Left hindlimb (tissue), 1 donor: ENCODE data around the gene NPLOC4.
"Not testable (repeated sequence)": the region's sequence is repeated elsewhere in the genome, so short reads cannot be mapped to it uniquely, and the experiment has no call there.

Experiments used
- DNase-seq: peaks from one replicate; pipeline ENCODE4 v3.0.0-alpha.2; 2018

The NPLOC4 gene

DNA sequence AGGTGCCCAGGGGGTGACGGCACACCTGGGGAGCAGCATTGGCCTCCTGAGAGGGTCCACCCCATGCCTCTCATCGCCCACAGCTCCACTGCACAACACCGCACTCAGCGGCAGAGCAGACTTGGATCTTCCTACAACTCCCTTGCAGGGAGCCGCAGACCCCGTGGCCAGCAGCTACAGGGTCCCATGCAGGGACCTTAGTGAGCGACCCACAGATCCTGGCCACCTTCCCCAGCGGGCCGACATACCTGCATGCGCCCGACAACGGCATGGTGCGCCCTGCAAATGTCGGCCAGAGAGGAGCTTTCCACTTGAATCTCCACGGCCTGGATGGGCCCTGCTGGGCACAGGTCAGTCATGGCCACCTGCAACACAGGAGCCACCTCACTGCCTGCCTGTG lies 93.2 kb downstream of the NPLOC4 start:
- no peak for DNase-seq

DNA sequence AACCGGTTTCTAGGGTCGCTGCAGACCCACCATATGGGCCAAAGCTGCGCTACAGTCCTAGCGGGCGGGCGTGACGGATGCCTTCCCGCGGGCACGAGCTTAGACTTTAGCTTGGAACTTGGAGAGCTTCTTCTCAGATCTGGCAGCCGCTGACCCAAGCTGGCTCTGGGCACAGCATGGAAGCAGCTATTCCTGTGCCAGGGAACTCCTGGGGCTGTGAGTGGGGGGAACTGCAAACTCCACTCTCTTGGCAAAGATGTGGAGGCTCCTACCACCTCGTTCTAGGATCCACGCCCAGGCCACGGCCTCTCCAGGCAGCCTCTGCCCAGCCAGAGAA lies 93.6 kb downstream of the NPLOC4 start:
- no peak for DNase-seq

DNA sequence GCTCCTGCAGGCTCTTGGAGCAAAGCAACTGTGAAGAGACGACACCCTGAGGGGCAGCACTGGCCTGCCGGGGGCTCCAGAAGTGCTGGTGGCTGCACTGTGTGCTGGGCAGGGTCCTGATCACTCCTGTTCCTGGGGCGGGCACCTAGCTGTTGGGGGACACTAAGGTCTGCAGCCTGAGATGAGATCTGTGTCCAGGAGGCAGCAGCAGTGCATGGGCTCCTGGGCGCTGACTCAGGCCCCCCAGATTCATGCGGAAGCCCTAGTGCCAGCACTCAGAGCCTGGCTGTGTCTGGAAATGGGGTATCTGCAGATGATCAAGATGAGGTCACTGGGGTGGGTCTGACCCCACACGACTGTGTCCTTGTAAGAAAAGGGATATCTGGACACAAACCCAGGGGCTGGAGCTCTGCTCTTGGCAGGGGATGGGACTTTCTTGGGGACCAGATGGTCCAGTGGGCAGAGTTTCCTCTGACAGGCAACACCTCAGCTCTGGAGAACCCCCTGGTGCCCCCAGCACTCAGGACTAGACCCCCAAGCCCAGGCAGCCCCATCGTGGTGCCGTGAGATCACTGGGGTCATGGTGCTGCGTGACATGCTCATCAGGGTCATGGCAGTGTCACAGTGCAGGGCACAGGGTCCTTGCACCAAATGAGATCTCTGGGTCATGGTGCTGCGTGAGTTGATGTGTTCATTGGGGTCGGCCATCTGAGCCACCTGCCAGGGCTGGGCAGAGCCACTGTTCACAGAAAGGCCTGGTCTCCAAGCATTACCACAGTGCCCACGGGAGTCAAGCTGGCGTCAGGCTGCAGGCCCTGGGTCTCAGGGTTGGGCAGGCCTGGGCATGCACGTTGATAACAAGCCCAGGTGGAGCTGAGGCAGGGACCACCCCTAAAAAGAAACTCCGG lies 94.2 kb downstream of the NPLOC4 start:
- no peak for DNase-seq

GRCh38 chr17:81541123-81541522 lies 95.8 kb downstream of the NPLOC4 start:
- DNase-seq = no peak

- DNase-seq = no peak
These were observed 96.3 kb downstream of the NPLOC4 start for GRCh38 chr17:81540676-81541027.

DNA sequence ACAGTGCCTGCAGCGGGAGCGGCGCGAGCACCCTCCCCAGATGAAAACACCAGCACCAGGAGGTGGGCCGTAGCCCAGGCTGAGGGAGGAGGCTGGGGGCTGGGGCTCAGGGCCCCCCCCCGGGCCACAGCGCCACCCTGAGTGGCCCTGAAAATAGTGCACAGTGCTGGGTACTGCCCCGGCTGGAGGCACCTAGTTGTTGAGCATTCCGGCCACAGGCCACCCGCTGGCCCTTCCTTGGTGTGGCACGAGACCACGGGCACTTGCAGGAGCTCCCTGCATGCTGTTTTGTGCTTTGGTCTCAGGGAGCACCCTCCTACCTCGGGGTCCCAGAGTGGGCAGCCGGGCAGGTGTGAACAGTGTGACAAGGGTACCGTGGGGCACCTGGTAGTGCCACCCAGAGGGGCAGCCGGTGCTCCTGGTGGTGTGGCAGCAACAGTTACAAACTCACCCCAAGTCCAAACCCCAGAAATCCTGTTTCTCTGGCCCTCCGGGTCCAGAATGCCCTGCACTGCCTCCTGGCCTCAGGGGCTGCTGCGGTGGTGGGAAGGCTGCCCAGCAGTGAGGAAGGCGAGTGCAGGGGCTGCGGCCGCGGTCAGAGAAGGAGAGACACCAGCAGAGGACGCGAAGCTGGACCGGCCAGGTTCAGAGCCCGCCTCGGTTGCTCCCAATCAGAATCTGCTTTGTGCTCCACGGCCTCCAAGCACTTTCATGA lies 96.8 kb downstream of the NPLOC4 start:
- no peak for DNase-seq

- DNase-seq = no peak
These were observed 97.4 kb downstream of the NPLOC4 start for GRCh38 chr17:81539571-81539900.

- no peak for DNase-seq
These were observed 98.0 kb downstream of the NPLOC4 start for GRCh38 chr17:81538651-81539570.

- DNase-seq = no peak
These were observed 98.9 kb downstream of the NPLOC4 start for GRCh38 chr17:81537856-81538555.

GRCh38 chr17:81537343-81537855 lies 99.5 kb downstream of the NPLOC4 start:
- no peak for DNase-seq

DNA sequence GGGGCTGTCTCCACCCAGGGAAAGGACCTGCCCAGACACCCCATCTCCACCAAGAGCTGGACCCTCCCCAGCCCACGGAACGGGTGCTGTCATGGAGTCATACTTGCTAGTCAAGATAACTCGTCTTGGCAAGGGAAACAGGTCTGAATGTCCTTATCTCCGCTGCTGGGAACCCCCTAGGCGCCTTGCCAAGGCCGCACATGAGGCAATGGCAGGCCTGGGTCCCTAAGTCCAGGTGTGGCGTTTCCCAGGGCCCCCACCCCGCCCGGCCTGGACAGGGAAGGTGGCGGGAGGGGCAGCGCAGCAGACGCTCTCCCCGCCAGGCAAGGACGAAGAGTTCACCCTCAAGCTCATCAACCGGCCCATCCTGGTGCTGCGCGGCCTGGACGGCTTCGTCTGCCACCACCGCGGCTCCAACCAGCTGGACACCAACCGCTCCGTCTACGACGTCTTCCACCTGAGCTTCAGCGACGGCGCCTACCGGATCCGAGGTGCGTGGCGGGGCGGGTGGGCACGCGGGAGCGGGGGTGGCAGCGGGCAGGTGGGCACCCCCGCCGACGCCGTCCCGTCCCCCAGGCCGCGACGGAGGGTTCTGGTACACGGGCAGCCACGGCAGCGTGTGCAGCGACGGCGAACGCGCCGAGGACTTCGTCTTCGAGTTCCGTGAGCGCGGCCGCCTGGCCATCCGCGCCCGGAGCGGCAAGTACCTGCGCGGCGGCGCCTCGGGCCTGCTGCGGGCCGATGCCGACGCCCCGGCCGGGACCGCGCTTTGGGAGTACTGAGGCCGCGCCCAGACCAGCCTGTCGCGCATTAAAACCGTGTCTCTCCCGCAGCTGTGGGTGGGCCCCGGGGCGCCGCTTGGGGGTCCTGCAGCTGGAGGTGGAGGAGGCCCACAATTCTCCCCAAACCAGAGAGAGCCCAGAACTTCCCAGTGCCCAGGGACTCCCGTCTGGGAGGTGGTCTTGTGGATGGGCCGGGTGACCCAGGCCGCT lies 100.3 kb downstream of the NPLOC4 start:
- no peak for DNase-seq

DNA sequence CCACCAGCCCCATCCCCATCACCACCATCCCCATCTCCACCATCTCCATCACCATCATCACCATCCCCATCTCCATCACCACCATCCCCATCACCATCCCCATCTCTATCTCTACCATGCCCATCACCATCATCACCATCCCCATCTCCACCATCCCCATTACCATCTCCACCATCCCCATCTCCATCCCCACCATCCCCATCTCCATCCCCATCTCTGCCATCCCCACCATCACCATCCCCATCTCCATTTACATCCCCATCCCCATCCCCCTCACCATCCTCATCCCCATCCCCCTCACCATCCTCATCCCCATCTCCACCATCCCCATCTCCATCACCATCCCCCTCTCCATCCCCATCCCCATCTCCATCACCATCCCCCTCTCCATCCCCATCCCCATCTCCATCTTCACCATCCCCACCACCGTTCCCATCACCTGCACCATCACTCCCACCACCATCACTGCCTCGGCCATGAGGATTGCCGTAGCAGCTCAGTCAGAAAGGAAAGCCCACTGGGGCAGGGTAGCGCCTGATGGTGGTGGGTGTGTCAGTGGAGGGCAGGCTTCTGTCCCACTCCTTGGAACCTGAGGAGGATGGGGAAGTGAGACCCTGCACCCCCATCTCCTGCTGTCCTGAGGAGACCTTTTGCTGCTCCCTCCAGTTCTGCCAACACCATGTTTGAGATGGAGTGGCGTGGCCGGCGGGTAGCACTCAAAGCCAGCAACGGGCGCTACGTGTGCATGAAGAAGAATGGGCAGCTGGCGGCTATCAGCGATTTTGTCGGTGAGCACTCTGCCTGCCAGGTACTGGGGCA lies 101.2 kb downstream of the NPLOC4 start:
- DNase-seq = no peak

DNA sequence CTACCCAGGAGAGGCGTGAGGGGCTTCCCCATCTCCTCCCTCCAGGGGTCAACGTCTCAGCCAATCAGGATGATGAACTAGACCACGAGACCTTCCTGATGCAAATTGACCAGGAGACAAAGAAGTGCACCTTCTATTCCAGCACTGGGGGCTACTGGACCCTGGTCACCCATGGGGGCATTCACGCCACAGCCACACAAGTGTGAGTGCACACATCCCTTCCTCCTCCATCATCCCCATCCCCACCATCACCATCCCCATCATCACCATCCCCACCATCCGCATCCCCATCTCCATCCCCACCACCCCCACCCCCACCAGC lies 101.9 kb downstream of the NPLOC4 start:
- no peak for DNase-seq

DNA sequence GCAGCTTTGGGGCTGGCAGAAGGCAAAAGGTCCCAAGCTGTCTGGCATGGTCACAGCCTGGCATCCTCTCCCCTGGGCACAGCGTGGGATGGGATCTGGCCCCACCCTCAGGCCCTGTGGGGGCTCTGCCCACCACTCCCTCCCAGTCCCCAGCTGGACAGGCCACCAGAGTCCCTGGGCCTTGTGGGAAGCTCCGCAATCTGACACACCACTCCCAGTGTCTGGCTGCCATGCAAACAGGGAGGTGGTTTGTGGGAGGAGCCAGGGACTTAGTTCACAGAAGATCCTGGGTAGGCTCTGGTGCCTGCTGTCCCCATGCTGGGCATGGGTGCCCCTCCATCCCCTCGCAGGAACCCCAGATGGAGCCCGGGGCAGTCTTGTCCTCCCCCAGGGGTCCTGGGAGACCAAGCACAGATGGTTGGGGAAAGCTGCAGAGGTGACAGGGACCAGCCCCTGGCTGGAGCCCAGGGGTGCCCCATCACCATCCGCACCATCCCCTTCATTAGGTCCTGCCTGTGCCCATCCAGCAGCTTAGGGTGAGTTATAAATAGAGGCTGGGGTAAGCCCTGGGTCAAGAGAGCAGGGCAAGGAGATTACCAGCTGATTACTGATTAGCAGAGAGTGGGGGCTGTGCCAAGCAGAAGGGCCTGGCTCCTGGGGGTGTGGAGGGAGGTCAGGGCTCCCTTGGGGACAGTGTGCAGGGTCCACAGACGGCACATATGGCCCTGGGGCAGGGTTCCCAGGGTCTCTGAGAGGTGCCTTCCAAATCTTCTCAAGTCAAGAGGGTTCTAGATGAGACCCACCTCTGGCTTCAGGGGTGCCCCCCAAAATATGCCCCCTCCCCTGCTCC lies 102.5 kb downstream of the NPLOC4 start:
- peak; percentile 50 for DNase-seq

DNA sequence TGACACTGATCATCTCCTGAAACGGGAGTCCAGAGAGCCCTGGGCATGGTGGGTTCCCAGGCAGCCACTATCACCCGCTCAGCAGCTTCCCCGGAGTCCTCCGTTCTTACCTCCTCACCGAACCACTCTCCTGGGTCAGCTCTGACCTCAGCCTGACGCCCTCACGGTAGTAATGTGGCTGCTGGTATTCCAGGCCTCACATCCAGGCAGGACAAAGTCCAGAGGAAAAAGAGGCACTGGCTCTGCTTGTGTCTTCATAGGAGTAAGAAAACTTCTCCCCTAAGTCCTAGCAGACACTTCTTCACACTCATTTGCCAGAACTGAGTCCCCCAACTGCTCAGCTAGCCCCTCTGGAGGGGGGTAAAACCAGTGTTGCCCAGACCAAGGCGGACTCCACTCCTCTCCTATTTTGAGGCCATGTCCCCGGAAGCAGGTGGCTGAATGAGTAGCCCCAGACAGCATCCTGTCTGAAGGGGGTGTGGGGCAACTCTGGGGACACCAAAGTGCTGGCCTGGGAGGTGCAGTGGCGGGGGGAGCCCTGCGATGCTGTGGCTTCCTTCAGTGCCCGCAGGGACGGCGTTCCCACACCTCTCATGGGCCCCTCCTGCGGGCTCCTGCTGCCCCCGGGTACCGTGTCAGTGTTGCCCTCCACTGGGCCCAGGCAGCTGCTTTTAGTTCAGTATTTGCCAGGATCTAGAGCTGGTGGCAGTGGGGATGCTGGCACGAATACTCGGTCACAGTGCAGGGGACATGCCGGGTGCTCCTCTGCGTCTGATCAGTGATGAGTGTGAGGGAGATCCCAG lies 103.4 kb downstream of the NPLOC4 start:
- no peak for DNase-seq

DNA sequence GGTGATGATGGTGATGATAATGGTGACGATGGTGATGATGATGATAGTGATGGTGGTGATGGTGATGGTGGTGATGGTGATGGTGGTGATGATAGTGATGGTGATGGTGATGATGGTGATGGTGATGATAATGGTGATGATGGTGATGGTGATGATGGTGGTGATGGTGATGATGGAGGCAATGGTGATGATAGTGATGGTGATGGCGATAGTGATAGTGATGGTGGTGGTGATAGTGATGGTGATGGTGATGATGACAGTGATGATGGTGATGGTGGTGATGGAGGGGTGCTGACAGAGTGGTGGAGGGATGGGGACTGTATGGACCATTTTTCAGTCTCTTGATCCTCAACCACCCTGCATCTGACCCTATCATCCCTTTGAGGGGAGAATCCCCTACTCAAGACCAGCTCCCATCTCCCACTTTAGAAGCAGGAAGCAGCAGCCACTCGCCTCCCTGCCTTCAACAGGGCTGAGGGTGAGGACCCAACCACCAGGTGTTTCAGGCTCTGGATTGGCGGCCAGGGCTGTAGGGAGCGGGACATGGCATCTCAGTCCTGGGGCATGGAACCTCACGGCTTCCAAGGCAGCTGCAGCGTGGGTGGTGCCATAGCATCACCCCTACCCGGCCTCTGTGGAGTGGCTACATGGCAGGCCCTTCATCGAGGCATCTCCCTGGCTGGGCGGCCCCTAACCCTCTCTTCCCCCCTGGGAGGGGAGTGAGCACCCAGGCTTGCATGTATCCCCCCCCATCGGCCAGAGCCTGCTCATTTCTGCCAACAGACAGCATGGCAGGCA lies 104.2 kb downstream of the NPLOC4 start:
- no peak for DNase-seq

GRCh38 chr17:81531998-81532404 lies 104.9 kb downstream of the NPLOC4 start:
- DNase-seq = not testable (repeated sequence)

- DNase-seq = not testable (repeated sequence)
These were observed 105.9 kb downstream of the NPLOC4 start for GRCh38 chr17:81531013-81531412.
